GM12873 (cell line): ENCODE results near the gene AVEN.

Experiments used
- TF ChIP-seq, protein P1 (sequence below): IDR thresholded peaks from 2 replicates; pipeline ENCODE4 v1.5.1; 2012; ENCODE audit warnings: low read depth, mild to moderate bottlenecking, moderate library complexity, low read length, control low read depth; ENCODE audit not compliant: insufficient read depth; ENCODE audit errors: missing control alignments

AVEN gene

DNA sequence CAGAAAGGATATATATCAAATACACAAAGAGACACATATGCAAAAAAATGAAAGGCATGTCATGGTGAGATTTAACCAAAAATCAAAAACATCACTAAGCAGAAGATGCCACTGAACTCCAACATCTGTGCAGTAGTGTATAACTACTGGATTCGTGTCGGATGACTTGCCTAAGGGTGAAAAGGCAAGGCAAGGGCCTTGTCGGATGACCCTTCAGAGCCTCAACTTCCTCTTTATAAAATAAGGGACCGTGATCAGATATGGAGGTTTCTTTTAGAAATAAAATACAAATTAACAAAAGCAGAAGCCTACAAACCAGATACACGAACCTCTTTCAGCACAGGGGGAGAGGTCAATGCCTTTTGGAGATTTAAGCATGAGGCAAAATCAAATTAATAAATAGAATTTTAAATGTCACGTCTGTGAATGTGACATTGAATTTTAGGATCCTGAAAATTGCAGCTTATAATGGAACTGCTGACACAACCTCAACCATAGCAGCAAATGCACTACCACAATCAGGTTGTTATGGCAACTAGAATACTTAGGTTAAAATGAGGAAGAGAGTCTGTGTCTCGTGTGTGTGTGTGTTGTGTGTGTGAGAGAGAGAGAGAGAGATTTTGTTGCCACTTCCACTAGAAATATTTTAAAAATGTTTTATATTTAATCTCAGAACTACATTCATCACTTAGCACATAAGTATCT is 79.0 kb downstream of the AVEN start:
- TF ChIP-seq, protein P1, sequence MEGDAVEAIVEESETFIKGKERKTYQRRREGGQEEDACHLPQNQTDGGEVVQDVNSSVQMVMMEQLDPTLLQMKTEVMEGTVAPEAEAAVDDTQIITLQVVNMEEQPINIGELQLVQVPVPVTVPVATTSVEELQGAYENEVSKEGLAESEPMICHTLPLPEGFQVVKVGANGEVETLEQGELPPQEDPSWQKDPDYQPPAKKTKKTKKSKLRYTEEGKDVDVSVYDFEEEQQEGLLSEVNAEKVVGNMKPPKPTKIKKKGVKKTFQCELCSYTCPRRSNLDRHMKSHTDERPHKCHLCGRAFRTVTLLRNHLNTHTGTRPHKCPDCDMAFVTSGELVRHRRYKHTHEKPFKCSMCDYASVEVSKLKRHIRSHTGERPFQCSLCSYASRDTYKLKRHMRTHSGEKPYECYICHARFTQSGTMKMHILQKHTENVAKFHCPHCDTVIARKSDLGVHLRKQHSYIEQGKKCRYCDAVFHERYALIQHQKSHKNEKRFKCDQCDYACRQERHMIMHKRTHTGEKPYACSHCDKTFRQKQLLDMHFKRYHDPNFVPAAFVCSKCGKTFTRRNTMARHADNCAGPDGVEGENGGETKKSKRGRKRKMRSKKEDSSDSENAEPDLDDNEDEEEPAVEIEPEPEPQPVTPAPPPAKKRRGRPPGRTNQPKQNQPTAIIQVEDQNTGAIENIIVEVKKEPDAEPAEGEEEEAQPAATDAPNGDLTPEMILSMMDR = no peak

GRCh38 chr15:33956397-33956796 is 82.6 kb downstream of the AVEN start:
- TF ChIP-seq, protein P1 = no peak

DNA sequence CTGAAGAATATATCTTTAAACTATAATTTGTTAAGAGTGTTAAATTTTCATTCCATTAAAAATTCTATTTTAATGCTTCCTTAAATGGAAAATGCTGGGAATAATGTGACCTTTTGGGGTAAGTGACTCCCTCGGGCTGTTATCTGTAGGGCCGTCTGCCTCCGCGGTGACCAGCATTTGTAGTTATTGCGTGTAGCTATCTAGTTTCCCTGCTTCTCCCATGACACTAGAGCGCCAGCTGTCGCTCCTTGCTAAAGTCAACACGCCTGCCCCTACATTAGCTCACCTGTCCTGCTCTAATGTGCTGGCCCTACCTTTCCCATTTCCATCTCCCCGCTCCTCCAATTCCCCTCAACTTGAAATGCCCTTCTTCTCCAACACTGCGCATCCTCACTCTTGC is 83.1 kb downstream of the AVEN start:
- TF ChIP-seq, protein P1 = no peak

- TF ChIP-seq, protein P1 = no peak
Measured at GRCh38 chr15:33946152-33946551, 92.9 kb downstream of the AVEN start.

DNA sequence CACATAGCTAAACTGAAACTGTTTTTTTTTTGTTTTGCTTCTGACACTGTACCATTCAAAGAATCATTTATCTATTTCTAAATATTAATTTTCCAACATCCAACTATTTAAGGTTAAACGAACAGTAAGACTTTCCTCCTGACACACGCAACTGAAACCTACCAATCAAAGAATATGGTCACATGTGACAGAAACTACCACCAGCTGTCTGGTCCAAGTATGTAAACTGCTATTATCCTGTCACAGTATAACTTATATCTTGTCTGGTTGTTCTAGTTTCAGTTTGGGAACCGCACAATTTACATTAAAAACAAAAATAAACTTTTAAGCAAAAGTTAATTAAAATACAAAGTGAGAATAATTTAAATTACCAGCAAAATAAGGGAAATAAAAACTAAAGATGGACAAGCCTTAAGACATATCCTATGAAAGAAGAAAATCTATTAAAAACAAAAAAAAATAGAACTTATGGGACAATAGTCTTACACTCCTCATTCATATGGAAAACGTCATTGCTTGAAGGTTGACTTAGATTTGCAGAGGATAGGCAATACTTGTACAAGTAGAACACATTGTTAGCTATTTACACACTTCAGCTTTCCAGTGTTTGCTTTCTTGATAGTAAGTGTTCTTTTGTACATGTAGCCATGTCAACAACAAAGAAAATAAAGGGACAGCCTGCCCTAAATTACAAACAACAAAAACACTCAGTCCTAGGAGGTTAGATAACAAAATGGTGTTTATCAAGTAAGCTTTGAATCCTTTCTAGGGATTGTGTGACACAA is 97.5 kb downstream of the AVEN start:
- TF ChIP-seq, protein P1 = no peak

DNA sequence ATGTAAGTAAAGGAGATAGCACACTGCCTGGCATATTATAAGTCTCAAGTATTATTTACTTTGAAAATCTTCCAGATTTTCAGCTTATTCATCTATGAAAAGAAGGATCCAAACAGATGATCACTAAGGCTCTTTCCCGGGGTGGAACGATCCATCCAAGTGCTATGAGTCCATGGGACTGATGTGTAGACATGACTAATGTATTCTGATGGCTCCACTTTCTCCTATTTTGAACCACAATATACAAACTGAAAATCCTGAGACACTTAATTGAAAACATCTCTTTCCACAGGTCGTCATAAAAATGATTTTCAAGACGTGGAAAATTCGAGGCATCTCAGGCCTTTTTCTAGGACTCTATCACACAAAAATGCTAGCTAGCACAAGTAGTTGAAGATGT is 104.1 kb downstream of the AVEN start:
- TF ChIP-seq, protein P1 = no peak

DNA sequence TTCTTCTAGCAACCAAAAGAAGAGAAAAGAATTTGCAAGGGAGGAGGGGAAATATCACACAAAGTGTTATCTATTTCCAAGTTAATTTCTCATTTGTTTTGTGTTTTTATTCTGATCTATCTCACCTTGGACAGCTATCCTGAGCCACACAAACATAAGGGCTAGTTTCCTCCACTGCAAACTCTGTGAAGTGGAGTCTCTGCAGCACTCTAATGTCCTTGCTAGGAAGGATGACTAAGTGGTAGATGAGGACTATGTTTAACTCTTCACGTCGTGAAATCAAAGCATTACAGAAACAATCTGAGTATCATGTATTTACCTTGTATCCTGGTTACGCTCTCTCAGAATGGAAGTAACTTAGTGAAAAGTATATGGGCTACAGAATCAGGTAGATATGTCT is 104.6 kb downstream of the AVEN start:
- TF ChIP-seq, protein P1 = no peak
